Loucy (cell line): Measurements from ENCODE around the gene TCN1.
"Not testable (repeated sequence)": the region's sequence is repeated elsewhere in the genome, so short reads cannot be mapped to it uniquely, and the experiment has no call there.

Experiments used
- H2AFZ ChIP-seq: fragments of 200-600 bp; sonication (generic); 2 replicates; pipeline ENCODE4 v1.6.0; 2016; ENCODE audit warnings: antibody characterized with exemption, mild to moderate bottlenecking, low read length, moderate library complexity
- H3F3A ChIP-seq: fragments of 200-600 bp; 2 replicates; pipeline ENCODE4 v1.6.0; 2016; ENCODE audit warnings: antibody characterized with exemption, low read depth, mild to moderate bottlenecking
- H3K27me3 ChIP-seq: fragments of 200-600 bp; sonication (generic); 2 replicates; pipeline ENCODE4 v1.6.1; 2014; ENCODE audit warnings: low read length, mild to moderate bottlenecking; ENCODE audit not compliant: insufficient read depth, poor library complexity, severe bottlenecking
- H3K36me3 ChIP-seq: fragments of 200-600 bp; sonication (generic); 2 replicates; pipeline ENCODE4 v1.6.1; 2016; ENCODE audit warnings: low read length; ENCODE audit not compliant: insufficient read depth
- H3K4me1 ChIP-seq: fragments of 200-600 bp; sonication (generic); 2 replicates; pipeline ENCODE4 v1.5.1; 2014; ENCODE audit warnings: low read length, mild to moderate bottlenecking; ENCODE audit not compliant: insufficient read depth, poor library complexity, severe bottlenecking
- H3K4me2 ChIP-seq: fragments of 200-600 bp; sonication (generic); 2 replicates; pipeline ENCODE4 v1.6.0; 2014; ENCODE audit warnings: antibody characterized with exemption, low read length, low read depth, mild to moderate bottlenecking; ENCODE audit not compliant: poor library complexity, severe bottlenecking
- H3K4me3 ChIP-seq: fragments of 200-600 bp; sonication (generic); 2 replicates; pipeline ENCODE4 v1.5.1; 2014; ENCODE audit warnings: low read length, mild to moderate bottlenecking, mixed read lengths; ENCODE audit not compliant: poor library complexity, severe bottlenecking
- H3K79me2 ChIP-seq: fragments of 200-600 bp; sonication (generic); 2 replicates; pipeline ENCODE4 v1.6.1; 2014; ENCODE audit warnings: low read length; ENCODE audit not compliant: insufficient read depth
- H3K9ac ChIP-seq: fragments of 200-600 bp; sonication (generic); 2 replicates; pipeline ENCODE4 v1.6.0; 2014; ENCODE audit warnings: mild to moderate bottlenecking, low read depth, low read length, moderate library complexity; ENCODE audit not compliant: poor library complexity, severe bottlenecking
- H3K9me2 ChIP-seq: fragments of 200-600 bp; sonication (generic); replicated peaks from 2 replicates; pipeline ENCODE4 v1.6.1; 2016; ENCODE audit warnings: low read depth, low read length, mixed read lengths
- H3K9me3 ChIP-seq: fragments of 200-600 bp; sonication (generic); 2 replicates; pipeline ENCODE4 v1.6.1; 2014; ENCODE audit warnings: mild to moderate bottlenecking, antibody characterized with exemption, low read length, low read depth; ENCODE audit not compliant: insufficient read depth
- H4K20me1 ChIP-seq: fragments of 200-600 bp; sonication (generic); 2 replicates; pipeline ENCODE4 v1.6.0; 2014; ENCODE audit warnings: antibody characterized with exemption, low read length, mild to moderate bottlenecking; ENCODE audit not compliant: insufficient read depth, poor library complexity, severe bottlenecking
- CTCF ChIP-seq: fragments of 200-600 bp; sonication (generic); conservative IDR thresholded peaks from 2 replicates; pipeline ENCODE4 v1.5.1; 2014; ENCODE audit warnings: mild to moderate bottlenecking, antibody characterized with exemption, low read length
- EZH2phosphoT487 ChIP-seq: fragments of 200-600 bp; IDR thresholded peaks from 2 replicates; pipeline ENCODE4 v1.6.1; 2018; ENCODE audit warnings: antibody characterized with exemption, mild to moderate bottlenecking, moderate library complexity, borderline replicate concordance

Gene TCN1

GRCh38 chr11:59818572-59818971 lies 47.7 kb downstream of the TCN1 start:
- no peaks in the 10 kb centered on the region for H3K36me3 ChIP-seq
- peak overlapping the region; percentile 69 for H3K4me3 ChIP-seq
- peaks cover 24% of the 10 kb centered on the region; the same call in 1 of the 2 replicates for H3K79me2 ChIP-seq
- peak overlapping the region; percentile 86 for H3K4me2 ChIP-seq
- H3K27me3 ChIP-seq = no peaks in the 10 kb centered on the region
- peak overlapping the region; percentile 78 for H3K9ac ChIP-seq
- H3K9me3 ChIP-seq = no peaks in the 10 kb centered on the region
- H3K4me1 ChIP-seq = peaks cover 80% of the 10 kb centered on the region
- no peak overlapping the region for H2AFZ ChIP-seq
- H3K9me2 ChIP-seq = no peaks in the 10 kb centered on the region
- H4K20me1 ChIP-seq = no peaks in the 10 kb centered on the region
- TF ChIP-seq EZH2phosphoT487 (no peak), CTCF (no peak)
- peaks cover 14% of the 10 kb centered on the region for H3F3A ChIP-seq

GRCh38 chr11:59816434-59816833 lies 49.9 kb downstream of the TCN1 start:
- not testable (repeated sequence) for H3K9me2 ChIP-seq, H3K36me3 ChIP-seq, H3K9me3 ChIP-seq, H3K27me3 ChIP-seq, H4K20me1 ChIP-seq, H3K4me3 ChIP-seq
- Histone ChIP-seq H3K4me2 (peak overlapping the region; percentile 86), H3F3A (peaks cover 14% of the 10 kb centered on the region), H3K9ac (peak overlapping the region; percentile 78), H3K4me1 (peaks cover 73% of the 10 kb centered on the region), H2AFZ (0 out of 2 replicates have a peak overlapping the region, but pooled peaks have one; percentile 11), H3K79me2 (peaks cover 15% of the 10 kb centered on the region; the same call in 1 of the 2 replicates)

GRCh38 chr11:59815754-59816153 lies 50.5 kb downstream of the TCN1 start:
- no peaks in the 10 kb centered on the region for H3K9me3 ChIP-seq
- H2AFZ ChIP-seq = no peak overlapping the region
- H3F3A ChIP-seq = peaks cover 14% of the 10 kb centered on the region
- H3K4me2 ChIP-seq = no peak overlapping the region
- 0 out of 2 replicates have a peak, but pooled peaks cover 16% of the 10 kb centered on the region for H3K79me2 ChIP-seq
- H3K36me3 ChIP-seq = no peaks in the 10 kb centered on the region
- H3K27me3 ChIP-seq = no peaks in the 10 kb centered on the region
- TF ChIP-seq EZH2phosphoT487 (no peak), CTCF (no peak)
- H3K4me1 ChIP-seq = peaks cover 74% of the 10 kb centered on the region
- H3K9ac ChIP-seq = peak overlapping the region; percentile 78
- no peaks in the 10 kb centered on the region for H3K9me2 ChIP-seq
- no peak overlapping the region for H3K4me3 ChIP-seq
- H4K20me1 ChIP-seq = no peaks in the 10 kb centered on the region

- Histone ChIP-seq H3K4me1 (peaks cover 64% of the 10 kb centered on the region), H3K4me2 (peak overlapping the region; percentile 59)
These were observed 52.3 kb downstream of the TCN1 start for GRCh38 chr11:59814021-59814420.

More at GRCh38 chr11:59814021-59814420, 52.3 kb downstream of the TCN1 start:
- peak overlapping the region; percentile 52 for H3K9ac ChIP-seq
- peaks cover 8% of the 10 kb centered on the region for H4K20me1 ChIP-seq
- H3K36me3 ChIP-seq = no peaks in the 10 kb centered on the region
- peak overlapping the region; percentile 52 for H3K4me3 ChIP-seq
- H3F3A ChIP-seq = peaks cover 11% of the 10 kb centered on the region
- H3K27me3 ChIP-seq = no peaks in the 10 kb centered on the region
- H3K79me2 ChIP-seq = peaks cover 23% of the 10 kb centered on the region
- TF ChIP-seq CTCF (no peak), EZH2phosphoT487 (no peak)
- H3K9me2 ChIP-seq = no peaks in the 10 kb centered on the region
- no peaks in the 10 kb centered on the region for H3K9me3 ChIP-seq
- H2AFZ ChIP-seq = peak overlapping the region; percentile 68
